Stimulated activated CD8-positive, alpha-beta memory T cell treated with anti-CD3 and anti-CD28 coated beads, Interleukin-15, amount 100 ng/mL, for 4 hours (primary cell): ENCODE results near the gene RTRAF.
A peak's percentile ranks its signal among the peaks of the same experiment; 100 is the strongest.

Source experiments
- DNase-seq, 2 donors: peaks; one replicate each; pipeline ENCODE4 v3.0.0-alpha.2; 2020; ENCODE audit warnings: low read depth in 2 of 2

Gene RTRAF

GRCh38 chr14:51989293-51990234 is at the start of gene RTRAF:
RTRAF (plus strand) TSS chr14:51989546; CDS start chr14:51989640, 94 bp downstream.
- peak; percentile 82 to 83 for DNase-seq

- DNase-seq = no peak
Observed at GRCh38 chr14:51939755-51940301, 49.5 kb upstream of the RTRAF start.

- DNase-seq = no peak
Observed at GRCh38 chr14:51942971-51943370, 46.4 kb upstream of the RTRAF start.

DNA sequence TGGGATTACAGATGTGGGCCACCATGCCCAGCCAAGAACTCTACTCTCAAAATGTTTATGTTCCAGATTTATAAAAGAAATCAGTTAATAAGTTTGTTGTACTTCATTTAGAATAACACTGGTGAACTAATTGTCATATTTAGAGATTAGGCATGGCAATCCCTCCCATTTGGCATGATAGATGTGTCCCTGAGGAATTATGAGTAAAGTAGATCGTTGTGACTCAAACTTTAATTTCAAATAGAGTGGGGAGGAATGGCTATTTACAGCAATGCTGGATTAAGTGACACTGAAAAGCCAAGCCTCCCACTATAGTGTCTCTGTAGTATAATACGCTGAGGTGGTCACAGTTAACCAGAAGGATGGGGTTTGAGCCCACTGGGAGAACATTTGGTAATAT is 39.3 kb upstream of the RTRAF start:
- DNase-seq = no peak

GRCh38 chr14:51951656-51952055 is 37.7 kb upstream of the RTRAF start:
- no peak for DNase-seq

GRCh38 chr14:51954031-51954430 is 35.3 kb upstream of the RTRAF start:
- no peak for DNase-seq

DNA sequence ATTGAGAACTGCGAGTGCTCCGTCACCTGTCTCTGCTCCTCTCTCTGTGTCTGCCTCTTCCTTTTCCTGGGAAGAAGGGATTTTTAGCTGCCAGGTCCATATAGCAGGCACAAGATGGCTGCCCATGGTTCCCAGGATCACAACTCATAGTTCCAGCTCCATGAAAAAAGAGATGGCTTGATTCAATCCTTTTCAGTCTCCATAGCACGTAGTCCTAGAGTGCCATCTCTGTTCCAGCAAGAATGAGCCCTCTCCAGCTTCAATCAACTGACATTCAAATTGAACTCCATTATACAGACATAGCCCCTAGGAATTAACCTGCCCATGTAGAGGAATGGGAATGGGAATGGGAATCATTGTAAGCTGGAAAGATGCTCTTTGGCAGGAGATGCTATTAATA is 34.7 kb upstream of the RTRAF start:
- no peak for DNase-seq

DNA sequence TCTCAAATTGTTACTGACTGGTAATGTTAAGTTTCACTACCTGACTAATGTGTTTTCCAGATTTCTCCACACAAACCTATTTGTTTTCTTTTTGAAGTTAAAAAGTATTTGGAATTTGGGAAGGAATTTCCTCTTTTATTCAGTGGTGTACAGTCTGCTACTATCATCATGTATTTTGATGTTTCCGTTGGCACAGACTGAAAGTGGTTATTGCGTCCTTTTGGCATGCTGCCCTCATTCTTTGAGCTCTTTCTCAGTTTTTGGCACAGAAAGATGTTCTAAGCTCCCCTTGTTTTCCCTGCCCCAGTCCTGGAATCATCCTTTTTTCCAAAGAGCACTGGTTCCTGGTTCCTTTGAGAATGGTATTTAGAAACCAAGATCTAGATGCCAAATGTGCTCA is 31.4 kb upstream of the RTRAF start:
- DNase-seq = no peak

- DNase-seq = no peak
Observed at GRCh38 chr14:51959928-51960327, 29.4 kb upstream of the RTRAF start.

DNA sequence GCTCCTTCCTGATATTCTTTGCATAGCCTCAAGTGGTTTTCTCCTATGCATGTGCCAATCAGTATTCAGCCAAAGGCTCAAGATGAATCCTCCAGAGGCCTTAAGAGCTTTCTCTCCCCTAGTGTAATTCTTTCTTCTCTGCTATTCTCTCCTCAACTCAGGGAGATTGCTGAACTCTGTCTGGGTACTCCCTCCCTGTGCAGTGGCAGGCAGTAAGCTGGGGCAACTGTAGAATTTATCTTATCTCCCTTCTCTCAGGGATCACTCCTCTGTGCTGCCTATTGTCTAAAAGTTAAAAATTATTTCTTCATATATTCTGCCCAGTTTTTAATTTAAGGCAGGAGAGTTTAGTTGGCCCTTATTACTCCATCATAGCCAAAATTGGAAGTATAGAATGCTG is 28.5 kb upstream of the RTRAF start:
- DNase-seq = no peak

- DNase-seq = no peak
Observed at GRCh38 chr14:51962711-51963110, 26.6 kb upstream of the RTRAF start.

- no peak for DNase-seq
Observed at GRCh38 chr14:51963286-51963685, 26.1 kb upstream of the RTRAF start.

- DNase-seq = no peak
Observed at GRCh38 chr14:51967521-51967920, 21.8 kb upstream of the RTRAF start.

DNA sequence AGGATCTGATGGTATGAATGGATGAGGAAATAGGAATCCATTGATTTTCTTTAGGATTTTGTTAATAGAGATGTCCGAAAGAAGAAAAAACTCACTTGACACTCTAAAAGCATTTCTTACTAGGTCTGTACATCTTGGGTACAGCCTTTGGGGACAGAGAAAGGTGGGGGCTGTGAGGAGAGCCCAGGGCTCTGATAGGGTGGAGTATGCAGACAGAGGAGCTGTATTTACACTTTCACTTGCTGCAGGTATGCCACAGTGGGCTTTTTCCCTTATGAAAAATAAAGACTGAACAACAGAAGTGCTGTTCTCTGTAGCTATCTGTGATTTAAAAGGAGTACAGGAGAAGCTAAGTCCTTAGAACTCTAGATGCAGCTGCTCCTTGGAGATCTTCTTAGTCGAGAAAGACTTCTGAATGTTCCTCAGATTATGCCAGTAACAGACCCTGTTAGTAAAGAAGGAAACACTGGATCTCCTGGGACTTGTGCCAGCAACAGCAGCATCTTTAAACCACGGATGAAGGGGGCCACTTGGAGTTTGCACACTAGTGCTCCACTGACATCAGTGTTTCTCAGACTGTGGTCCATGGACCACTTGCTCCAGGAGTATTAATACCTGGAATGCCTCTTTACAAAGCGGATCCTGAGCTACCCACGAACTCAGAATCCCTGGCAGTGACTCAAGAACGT is 19.4 kb upstream of the RTRAF start:
- DNase-seq = no peak

GRCh38 chr14:51972566-51972965 is 16.8 kb upstream of the RTRAF start:
- DNase-seq = no peak

- DNase-seq = no peak
Observed at GRCh38 chr14:51977075-51977474, 12.3 kb upstream of the RTRAF start.

DNA sequence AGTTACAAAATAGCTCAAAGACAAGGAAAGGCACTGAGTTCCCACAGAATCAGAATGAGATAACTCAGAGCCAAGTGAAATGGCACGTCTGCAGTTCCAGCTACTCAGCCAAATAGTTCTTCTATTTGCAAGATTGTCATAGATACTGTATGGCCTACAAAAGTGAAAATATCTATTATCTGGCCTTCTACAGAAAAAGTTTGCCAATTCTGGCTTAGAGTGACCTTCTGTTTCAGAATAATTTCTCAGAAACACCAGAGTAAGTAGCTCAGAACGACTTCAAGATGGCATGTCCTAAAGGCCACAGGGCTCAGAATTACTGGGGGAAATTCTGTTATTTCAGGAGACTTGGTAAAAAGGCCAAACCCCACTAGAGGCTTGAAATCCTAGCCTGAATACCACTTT is 10.7 kb upstream of the RTRAF start:
- DNase-seq = no peak

DNA sequence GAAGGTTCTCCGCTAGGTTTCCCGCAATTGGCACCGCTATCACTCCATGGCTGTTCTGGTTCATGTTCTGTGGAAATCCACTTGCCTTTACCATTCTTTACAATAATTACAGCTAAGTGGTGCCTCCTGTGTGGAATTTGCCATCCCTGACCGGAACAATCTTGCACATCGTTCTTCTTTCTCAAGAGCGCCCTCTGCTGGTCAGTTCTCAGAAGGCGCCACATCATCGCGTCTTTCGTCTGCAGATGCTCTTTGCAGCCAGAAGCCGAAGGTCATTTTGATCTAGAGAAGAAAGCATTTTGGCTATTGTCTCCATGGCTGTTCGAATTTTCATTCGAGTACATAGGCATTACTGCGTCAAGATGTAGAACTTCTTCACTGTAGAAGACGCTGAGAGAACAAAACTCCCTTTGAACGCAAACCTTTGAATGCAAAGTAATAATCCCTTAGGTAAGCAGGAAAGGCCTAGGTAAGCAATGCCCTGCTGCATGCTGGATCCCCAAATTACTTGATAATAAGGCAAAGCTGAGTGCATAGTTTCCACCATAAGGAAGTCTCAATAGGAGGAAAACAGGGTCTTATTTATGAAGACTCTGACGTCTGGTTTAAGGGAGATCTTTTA is 10.1 kb upstream of the RTRAF start:
- DNase-seq = peak; percentile 40 to 65

- no peak for DNase-seq
Observed at GRCh38 chr14:51981218-51981854, 8.0 kb upstream of the RTRAF start.

- no peak for DNase-seq
Observed at GRCh38 chr14:51988221-51988620, 1.1 kb upstream of the RTRAF start.

DNA sequence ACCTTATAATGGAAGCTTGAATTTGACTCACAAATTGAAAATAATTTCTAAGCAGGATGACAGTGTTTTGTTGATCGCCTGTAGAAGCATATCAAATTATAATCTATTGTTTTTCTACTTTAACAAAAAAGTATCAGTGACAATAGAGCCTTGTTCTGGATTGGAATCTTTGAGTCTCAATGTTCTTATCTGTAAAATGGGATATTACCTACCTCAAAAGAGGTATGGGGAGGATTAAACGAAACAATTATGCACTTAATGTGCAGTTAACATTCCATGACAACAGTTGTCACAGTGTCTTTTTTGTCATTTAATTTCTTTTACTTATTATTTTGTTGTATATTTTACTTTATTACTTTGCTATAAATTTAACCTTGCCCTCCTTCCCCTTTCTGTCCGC is 1.1 kb downstream of the RTRAF start:
- DNase-seq = no peak
